Endodermal cell (in vitro differentiated cells): Measurements from ENCODE around the gene ATP2A3. TPM values are rescaled to one million over a fixed set of nuclear protein-coding genes. Genes with fewer than 3 reads are reported as not detected.

Source experiments
- DNase-seq: peaks from one replicate; pipeline ENCODE4 v3.0.0-alpha.2; 2017
- H3K27ac ChIP-seq: 2 replicates; pipeline ENCODE4 v1.5.1; 2013; ENCODE audit warnings: mild to moderate bottlenecking, low read depth, low read length, moderate library complexity
- H3K27me3 ChIP-seq: 2 replicates; pipeline ENCODE4 v1.6.1; 2013; ENCODE audit warnings: mild to moderate bottlenecking, low read length, moderate library complexity; ENCODE audit not compliant: insufficient read depth, control insufficient read depth, poor library complexity, severe bottlenecking
- H3K36me3 ChIP-seq: 2 replicates; pipeline ENCODE4 v1.7.0; 2013; ENCODE audit warnings: mild to moderate bottlenecking, low read length, moderate library complexity; ENCODE audit not compliant: control insufficient read depth, insufficient read depth
- H3K4me1 ChIP-seq: one replicate; pipeline ENCODE4 v1.7.0; 2013; ENCODE audit warnings: low read length; ENCODE audit not compliant: control insufficient read depth, insufficient read depth
- H3K4me3 ChIP-seq: 2 replicates; pipeline ENCODE4 v1.5.1; 2013; ENCODE audit warnings: mild to moderate bottlenecking, low read length, moderate library complexity
- H3K9ac ChIP-seq: 2 replicates; pipeline ENCODE4 v1.6.1; 2013; ENCODE audit warnings: mild to moderate bottlenecking, low read length, moderate library complexity; ENCODE audit not compliant: poor library complexity, severe bottlenecking; ENCODE audit errors: extremely low read depth
- H3K9me3 ChIP-seq: 2 replicates; pipeline ENCODE4 v1.6.1; 2013; ENCODE audit warnings: mild to moderate bottlenecking, low read length, moderate library complexity; ENCODE audit not compliant: control insufficient read depth
- H3K27ac Mint-ChIP-seq: 2 replicates; pipeline ENCODE4 v1.8.0; 2020; ENCODE audit warnings: mixed read lengths
- H3K27me3 Mint-ChIP-seq: 2 replicates; pipeline ENCODE4 v1.8.0; 2021; ENCODE audit warnings: mild to moderate bottlenecking, mixed read lengths; ENCODE audit not compliant: insufficient read depth
- H3K36me3 Mint-ChIP-seq: 2 replicates; pipeline ENCODE4 v1.8.0; 2020; ENCODE audit warnings: low read depth, mixed read lengths
- H3K4me1 Mint-ChIP-seq: 2 replicates; pipeline ENCODE4 v1.8.0; 2020; ENCODE audit warnings: mixed read lengths
- H3K4me3 Mint-ChIP-seq: 2 replicates; pipeline ENCODE4 v1.8.0; 2020; ENCODE audit warnings: mild to moderate bottlenecking, moderate library complexity, mixed read lengths
- H3K9me3 Mint-ChIP-seq: 2 replicates; pipeline ENCODE4 v1.8.0; 2020; ENCODE audit warnings: mild to moderate bottlenecking, mixed read lengths
- CTCF ChIP-seq: fragments of 200-600 bp; sonication (generic); conservative IDR thresholded peaks from 2 replicates; pipeline ENCODE4 v1.5.0; 2021; ENCODE audit warnings: antibody characterized with exemption, mild to moderate bottlenecking
- WGBS, 2 experiments: methylation state at CpG; one replicate each; pipeline versions ENCODE4 v1.1.5 to v1.1.7; 2013; ENCODE audit warnings: missing lambda C conversion rate in 2 of 2, mixed read lengths in 1 of 2; ENCODE audit not compliant: insufficient coverage in 1 of 2, insufficient read length in 1 of 2; 5-methylcytosine and 5-hydroxymethylcytosine counted together
- total RNA-seq, 2 donors: library from RNA; stranded (reverse); fragmentation: NEBNext Ultra II Directional in 1 of 2; extraction: Animal tissue kit (Norgen Biotek cat#: 25700) in 1 of 2; gene quantifications; 2 replicates in 1 of 2; 3 replicates in 1 of 2; pipeline ENCODE4 v1.2.1, GENCODE V29; 2021

Gene ATP2A3
- total RNA-seq, 2 donors from 2014 or later: 1.4 to 3.7 TPM

GRCh38 chr17:3921006-3921405, 43.2 kb downstream of the ATP2A3 start:
- no peak overlapping the region for H3K4me3 ChIP-seq
- Mint-ChIP-seq H3K36me3 (no peaks in the 10 kb centered on the region), H3K27ac (no peak overlapping the region), H3K4me1 (peaks cover 8% of the 10 kb centered on the region), H3K4me3 (no peak overlapping the region), H3K27me3 (no peaks in the 10 kb centered on the region), H3K9me3 (no peaks in the 10 kb centered on the region)
- H3K27me3 ChIP-seq: no peaks in the 10 kb centered on the region
- no peaks in the 10 kb centered on the region for H3K9me3 ChIP-seq
- DNase-seq: no peak
- H3K9ac ChIP-seq: no peak overlapping the region
- H3K36me3 ChIP-seq: no peaks in the 10 kb centered on the region
- no peak for TF ChIP-seq CTCF
- no peaks in the 10 kb centered on the region for H3K4me1 ChIP-seq
- 91 to 93% methylated on average over 14 to 16 of the region's 16 CpGs for WGBS, 2 experiments
- H3K27ac ChIP-seq: no peak overlapping the region

- peaks cover 2% of the 10 kb centered on the region for H3K4me1 Mint-ChIP-seq
- H3K4me3 Mint-ChIP-seq: no peak overlapping the region
- no peak overlapping the region for H3K4me3 ChIP-seq
- no peak overlapping the region for H3K27ac Mint-ChIP-seq
- no peaks in the 10 kb centered on the region for H3K4me1 ChIP-seq
- H3K9ac ChIP-seq: no peak overlapping the region
- H3K9me3 ChIP-seq: no peaks in the 10 kb centered on the region
- H3K27ac ChIP-seq: no peak overlapping the region
- DNase-seq: no peak
- H3K36me3 Mint-ChIP-seq: no peaks in the 10 kb centered on the region
- no peaks in the 10 kb centered on the region for H3K36me3 ChIP-seq
- no peaks in the 10 kb centered on the region for H3K27me3 Mint-ChIP-seq
- no peaks in the 10 kb centered on the region for H3K9me3 Mint-ChIP-seq
- WGBS, 2 experiments: 95% methylated on average over 17 to 22 of the region's 22 CpGs
- TF ChIP-seq CTCF: no peak
- no peaks in the 10 kb centered on the region for H3K27me3 ChIP-seq
These were observed 45.1 kb downstream of the ATP2A3 start for GRCh38 chr17:3919123-3919624.

GRCh38 chr17:3918372-3919122, 45.7 kb downstream of the ATP2A3 start:
- no peaks in the 10 kb centered on the region for H3K27me3 Mint-ChIP-seq
- H3K9me3 Mint-ChIP-seq: no peaks in the 10 kb centered on the region
- Histone ChIP-seq H3K27ac (no peak overlapping the region), H3K36me3 (no peaks in the 10 kb centered on the region), H3K4me3 (no peak overlapping the region), H3K4me1 (no peaks in the 10 kb centered on the region), H3K9me3 (no peaks in the 10 kb centered on the region), H3K27me3 (no peaks in the 10 kb centered on the region), H3K9ac (no peak overlapping the region)
- H3K36me3 Mint-ChIP-seq: no peaks in the 10 kb centered on the region
- no peak for TF ChIP-seq CTCF
- no peak overlapping the region for H3K4me3 Mint-ChIP-seq
- no peak for DNase-seq
- 82 to 86% methylated on average over 4 to 8 of the region's 8 CpGs for WGBS, 2 experiments
- peaks cover 2% of the 10 kb centered on the region for H3K4me1 Mint-ChIP-seq
- H3K27ac Mint-ChIP-seq: no peak overlapping the region
